Activated T-helper 9 cell treated with anti-CD3 and anti-CD28 coated beads, Interleukin-2, amount 50 U/mL, for 16 hours (primary cell): ENCODE results near the gene CLPTM1.

Source experiments
- DNase-seq: peaks from one replicate; pipeline ENCODE4 v3.0.0-alpha.2; 2020; ENCODE audit warnings: low read depth

The CLPTM1 gene

GRCh38 chr19:45011959-45012358 lies 56.8 kb downstream of the CLPTM1 start:
- no peak for DNase-seq

DNA sequence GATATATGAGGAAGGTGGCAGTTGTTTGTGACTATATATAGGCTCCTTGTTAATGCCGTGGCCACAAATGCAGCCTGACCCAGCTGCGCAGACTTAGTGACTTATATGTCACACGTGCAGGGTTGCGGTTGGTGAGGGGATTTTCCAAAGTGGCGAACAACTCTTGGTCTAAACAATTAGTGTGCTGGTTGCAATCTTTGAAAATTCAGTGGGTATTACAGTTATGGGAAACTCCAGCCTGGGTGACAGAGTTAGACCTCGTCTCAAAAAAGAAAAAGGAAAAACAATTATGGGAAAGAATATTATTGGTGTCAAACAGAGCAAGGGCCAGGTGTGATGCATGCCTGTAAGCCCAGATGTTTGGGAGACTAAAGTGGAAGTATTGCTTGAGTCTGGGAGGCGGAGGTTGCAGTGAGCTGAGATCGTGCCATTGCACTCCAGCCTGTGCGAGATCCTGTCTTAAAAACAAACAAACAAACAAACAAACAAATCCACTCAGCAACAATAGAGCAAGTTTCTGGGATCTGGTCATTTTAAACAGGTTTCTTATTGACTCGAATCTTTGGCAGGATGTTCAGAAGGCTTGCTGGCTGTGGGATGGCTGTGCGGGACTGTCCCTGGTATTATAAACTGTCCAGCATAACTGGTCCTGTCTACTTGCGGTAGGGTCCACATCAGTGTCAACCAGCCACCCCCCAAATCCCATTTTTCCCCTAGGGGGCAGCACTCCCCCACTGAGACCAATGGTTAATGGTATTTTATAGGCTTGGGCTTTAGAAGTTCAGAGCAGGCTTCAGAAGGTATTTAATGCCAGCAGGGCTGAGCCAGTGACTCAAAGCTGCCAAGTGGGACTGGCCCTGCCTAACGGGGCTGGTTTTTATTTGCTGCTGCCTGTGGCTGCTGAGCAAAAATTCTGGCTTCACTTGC lies 61.5 kb downstream of the CLPTM1 start:
- peak; percentile 77 for DNase-seq

DNA sequence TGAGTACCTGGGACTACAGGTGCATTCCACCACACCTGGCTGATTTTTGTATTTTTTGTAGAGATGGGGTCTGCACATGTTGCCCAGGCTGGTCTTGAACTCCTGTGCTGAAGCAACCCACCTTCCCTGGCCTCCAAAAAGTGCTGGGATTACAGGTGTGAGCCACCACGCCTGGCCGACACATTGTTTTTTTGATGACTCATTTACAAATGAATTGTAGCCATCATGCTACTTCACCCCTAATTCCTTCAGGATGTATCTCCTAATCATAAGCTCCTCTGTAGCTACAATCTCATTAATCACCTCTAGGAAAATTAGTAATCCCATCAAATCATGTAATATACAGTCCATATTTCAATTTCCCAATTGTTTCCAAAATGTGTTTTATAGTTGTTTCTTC lies 64.0 kb downstream of the CLPTM1 start:
- no peak for DNase-seq

DNA sequence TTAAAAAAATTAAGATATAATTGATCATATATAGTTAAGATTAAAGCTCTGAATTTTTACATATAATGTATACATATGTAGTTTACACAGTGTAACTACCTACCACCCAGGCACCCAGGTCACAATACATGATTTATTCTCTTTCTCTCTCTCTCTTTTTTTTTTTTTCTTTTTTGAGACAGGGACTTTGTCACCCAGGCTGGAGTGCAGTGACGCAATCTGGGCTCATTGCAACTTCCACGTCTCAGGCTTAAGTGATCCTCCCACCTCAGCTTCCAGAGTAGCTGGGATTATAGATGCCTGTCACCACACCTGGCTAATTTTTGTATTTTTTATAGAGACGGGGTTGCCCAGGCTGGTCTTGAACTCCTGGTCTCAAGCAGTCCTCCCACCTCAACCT lies 64.9 kb downstream of the CLPTM1 start:
- DNase-seq: no peak

DNA sequence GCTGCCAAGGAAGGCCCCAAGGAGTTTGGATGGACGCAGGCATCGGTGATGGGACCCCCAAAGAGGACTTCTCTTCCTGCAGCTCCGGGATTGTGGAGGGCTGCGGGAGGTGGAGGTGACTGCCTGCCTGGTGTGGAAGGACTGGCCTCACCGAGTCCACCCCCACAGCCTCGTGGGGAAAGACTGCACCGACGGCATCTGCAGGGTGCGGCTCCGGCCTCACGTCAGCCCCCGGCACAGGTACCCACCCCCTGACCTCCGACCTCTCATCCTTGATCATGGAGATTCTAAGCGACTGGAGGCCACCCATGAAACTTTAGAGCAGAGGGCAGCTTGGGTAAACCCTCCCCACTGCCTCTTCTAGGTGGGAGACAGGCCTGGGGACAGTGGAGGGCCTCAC lies 66.8 kb downstream of the CLPTM1 start:
- no peak for DNase-seq

GRCh38 chr19:45023048-45023447 lies 67.9 kb downstream of the CLPTM1 start:
- no peak for DNase-seq

DNA sequence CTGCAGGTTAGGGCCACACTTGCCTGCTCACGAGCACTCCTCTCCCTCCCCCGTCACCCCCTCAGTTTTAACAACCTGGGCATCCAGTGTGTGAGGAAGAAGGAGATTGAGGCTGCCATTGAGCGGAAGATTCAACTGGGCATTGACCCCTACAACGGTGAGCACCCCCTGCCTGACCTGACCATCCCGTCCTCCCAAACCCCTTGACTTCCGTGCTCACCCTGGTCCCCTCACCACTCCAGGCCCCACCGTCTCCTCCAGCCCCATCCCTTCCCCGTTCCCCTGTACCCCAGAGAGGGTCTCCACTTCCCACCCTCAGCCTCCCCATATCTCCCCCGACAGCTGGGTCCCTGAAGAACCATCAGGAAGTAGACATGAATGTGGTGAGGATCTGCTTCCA lies 70.1 kb downstream of the CLPTM1 start:
- DNase-seq: no peak

DNA sequence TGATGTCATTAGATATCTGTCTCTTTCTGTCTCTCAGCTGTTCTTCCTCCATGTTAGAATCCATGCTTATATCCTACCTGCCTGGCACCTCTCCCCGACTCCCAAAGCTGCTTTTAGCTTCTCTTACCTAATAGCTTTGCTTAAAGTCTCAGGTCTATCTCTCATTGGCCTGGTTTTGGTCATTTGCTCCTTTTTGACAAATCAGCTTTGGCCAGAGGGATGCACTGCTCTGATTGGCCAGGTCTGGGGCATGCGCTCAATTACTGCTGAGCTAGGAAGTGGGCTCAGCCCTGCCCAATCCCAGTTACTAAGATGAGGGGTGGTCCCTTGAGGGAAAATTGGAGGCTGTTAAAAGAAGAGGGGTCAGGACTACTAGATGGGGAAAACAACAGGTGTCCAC lies 72.2 kb downstream of the CLPTM1 start:
- no peak for DNase-seq

GRCh38 chr19:45030825-45031224 lies 75.6 kb downstream of the CLPTM1 start:
- DNase-seq: no peak

DNA sequence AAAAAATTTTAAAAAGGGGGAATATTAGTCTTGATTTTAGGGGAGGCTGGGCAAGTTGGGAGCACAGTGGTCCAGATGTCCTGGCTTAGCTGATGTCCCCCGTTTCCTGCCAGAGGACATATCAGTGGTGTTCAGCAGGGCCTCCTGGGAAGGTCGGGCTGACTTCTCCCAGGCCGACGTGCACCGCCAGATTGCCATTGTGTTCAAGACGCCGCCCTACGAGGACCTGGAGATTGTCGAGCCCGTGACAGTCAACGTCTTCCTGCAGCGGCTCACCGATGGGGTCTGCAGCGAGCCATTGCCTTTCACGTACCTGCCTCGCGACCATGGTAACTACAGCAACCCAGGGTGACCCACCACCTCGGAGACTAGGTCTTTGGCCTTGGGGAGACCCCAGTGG lies 77.2 kb downstream of the CLPTM1 start:
- DNase-seq: no peak

DNA sequence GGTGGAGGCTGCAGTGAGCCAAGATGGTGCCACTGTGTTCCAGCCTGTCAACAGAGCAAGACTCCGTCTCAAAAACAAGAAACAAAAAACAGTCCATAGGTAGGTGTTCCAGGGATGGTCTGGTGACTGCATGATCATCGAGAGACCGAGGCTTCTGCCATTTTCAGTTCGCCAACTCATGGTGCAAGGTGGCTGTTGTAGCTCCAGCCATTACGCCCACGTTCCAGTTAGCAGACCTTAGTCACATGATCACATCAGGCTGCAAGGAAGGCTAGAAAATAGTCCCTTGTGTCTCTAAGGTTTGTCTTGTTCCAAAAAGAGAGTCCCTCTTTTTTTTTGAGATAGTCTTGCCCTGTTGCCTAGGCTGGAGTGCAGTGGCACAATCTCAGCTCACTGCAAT lies 80.6 kb downstream of the CLPTM1 start:
- DNase-seq: no peak

DNA sequence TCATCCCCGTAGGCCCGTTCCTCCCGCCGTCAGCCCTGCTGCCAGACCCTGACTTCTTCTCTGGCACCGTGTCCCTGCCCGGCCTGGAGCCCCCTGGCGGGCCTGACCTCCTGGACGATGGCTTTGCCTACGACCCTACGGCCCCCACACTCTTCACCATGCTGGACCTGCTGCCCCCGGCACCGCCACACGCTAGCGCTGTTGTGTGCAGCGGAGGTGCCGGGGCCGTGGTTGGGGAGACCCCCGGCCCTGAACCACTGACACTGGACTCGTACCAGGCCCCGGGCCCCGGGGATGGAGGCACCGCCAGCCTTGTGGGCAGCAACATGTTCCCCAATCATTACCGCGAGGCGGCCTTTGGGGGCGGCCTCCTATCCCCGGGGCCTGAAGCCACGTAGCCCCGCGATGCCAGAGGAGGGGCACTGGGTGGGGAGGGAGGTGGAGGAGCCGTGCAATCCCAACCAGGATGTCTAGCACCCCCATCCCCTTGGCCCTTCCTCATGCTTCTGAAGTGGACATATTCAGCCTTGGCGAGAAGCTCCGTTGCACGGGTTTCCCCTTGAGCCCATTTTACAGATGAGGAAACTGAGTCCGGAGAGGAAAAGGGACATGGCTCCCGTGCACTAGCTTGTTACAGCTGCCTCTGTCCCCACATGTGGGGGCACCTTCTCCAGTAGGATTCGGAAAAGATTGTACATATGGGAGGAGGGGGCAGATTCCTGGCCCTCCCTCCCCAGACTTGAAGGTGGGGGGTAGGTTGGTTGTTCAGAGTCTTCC lies 82.4 kb downstream of the CLPTM1 start:
- DNase-seq: no peak

GRCh38 chr19:45038931-45039893 lies 84.0 kb downstream of the CLPTM1 start, which contains the start of gene CLASRP:
Gene CLASRP, plus strand, starts transcription at chr19:45039045. Its CDS starts 1,168 bp downstream, at chr19:45040213.
- peak; percentile 83 for DNase-seq

DNA sequence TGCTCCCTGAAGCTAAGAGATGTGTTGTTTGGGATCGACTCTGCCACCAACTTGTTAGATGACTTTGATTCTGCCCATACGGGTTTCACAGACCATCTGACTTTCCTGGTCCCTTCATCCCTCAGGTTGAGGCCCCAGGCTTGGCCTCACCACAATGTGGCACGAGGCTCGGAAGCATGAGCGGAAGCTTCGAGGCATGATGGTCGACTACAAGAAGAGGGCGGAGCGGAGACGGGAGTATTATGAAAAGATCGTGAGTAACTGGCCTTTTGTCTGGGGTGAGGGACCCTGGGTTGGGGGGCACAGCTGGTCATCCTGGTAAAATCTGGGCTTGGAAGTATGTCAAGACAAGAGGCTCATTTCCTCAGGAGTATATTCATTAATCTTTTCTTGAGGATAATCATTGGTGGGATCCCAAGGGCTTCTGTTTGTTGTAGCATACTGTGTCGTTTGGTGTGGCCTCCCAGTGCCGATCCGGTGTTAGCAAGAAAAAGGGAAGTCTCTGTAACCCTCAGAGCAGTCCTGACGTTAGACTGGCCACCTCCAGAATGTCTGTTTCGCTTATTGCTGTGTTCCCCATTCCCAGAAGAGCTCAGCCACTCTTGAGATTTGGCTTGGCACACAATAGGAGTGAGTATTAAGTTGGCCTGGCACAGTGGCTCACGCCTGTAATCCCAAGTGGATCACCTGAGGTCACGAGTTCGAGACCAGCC lies 85.0 kb downstream of the CLPTM1 start:
- DNase-seq: no peak

- no peak for DNase-seq
Observed at GRCh38 chr19:45041125-45041524, 85.9 kb downstream of the CLPTM1 start.
